H1 (cell line): ENCODE results near the gene NAV2. TPM values are rescaled to one million over a fixed set of nuclear protein-coding genes. Genes with fewer than 3 reads are reported as not detected.

Experiments used
- CTCF ChIA-PET: fragments of 300-600 bp; sonication (Branson Sonifier 250); formaldehyde crosslinking; loops from one replicate; lab custom pipeline; 2021; ENCODE audit not compliant: partially characterized antibody; lab: Charles Lee
- POLR2A ChIA-PET: fragments of 300-600 bp; sonication (Branson Sonifier 250); formaldehyde crosslinking; loops from one replicate; lab custom pipeline; 2021; ENCODE audit warnings: inconsistent platforms; ENCODE audit not compliant: partially characterized antibody; lab: Charles Lee
- DNase-seq, 2 experiments: peaks; one replicate each; pipeline versions ENCODE4 v3.0.0 to v3.0.0-alpha.2; 2010 to 2022; ENCODE audit warnings: low spot score in 2 of 2, low read depth in 1 of 2, mixed read lengths in 1 of 2
- FAIRE-seq: peaks from 2 replicates; lab custom pipeline; 2011; peaks lifted over from hg19 to GRCh38; lab: Jason Lieb, UNC
- H2AFZ ChIP-seq: 2 replicates; pipeline ENCODE4 v1.8.1; 2012; ENCODE audit warnings: low read length, inconsistent platforms
- H2AK5ac ChIP-seq: 2 replicates; pipeline ENCODE4 v1.6.1; 2013; ENCODE audit warnings: low read depth, low read length
- H2BK120ac ChIP-seq: replicated peaks from 2 replicates; pipeline ENCODE3; 2013; ENCODE audit warnings: low read depth, low read length, inconsistent platforms
- H2BK12ac ChIP-seq: 2 replicates; pipeline ENCODE4 v1.6.1; 2013; ENCODE audit warnings: low read depth, low read length
- H2BK15ac ChIP-seq: 2 replicates; pipeline ENCODE4 v1.6.1; 2013; ENCODE audit warnings: low read length
- H2BK20ac ChIP-seq: 2 replicates; pipeline ENCODE4 v1.6.1; 2013; ENCODE audit warnings: low read length
- H2BK5ac ChIP-seq: 2 replicates; pipeline ENCODE4 v1.6.1; 2013; ENCODE audit warnings: low read depth, low read length
- H3K14ac ChIP-seq: 2 replicates; pipeline ENCODE4 v1.6.1; 2013; ENCODE audit warnings: inconsistent platforms; ENCODE audit not compliant: insufficient read length
- H3K18ac ChIP-seq: 2 replicates; pipeline ENCODE4 v1.6.1; 2013; ENCODE audit warnings: low read length; ENCODE audit errors: extremely low read depth
- H3K23ac ChIP-seq: 2 replicates; pipeline ENCODE4 v1.6.1; 2013; ENCODE audit warnings: inconsistent platforms; ENCODE audit not compliant: insufficient read length
- H3K23me2 ChIP-seq: 2 replicates; pipeline ENCODE4 v1.6.1; 2013; ENCODE audit warnings: low read depth, low read length
- H3K27ac ChIP-seq: 2 replicates; pipeline ENCODE4 v1.6.1; 2011; ENCODE audit warnings: low read depth, low read length, inconsistent platforms
- H3K27me3 ChIP-seq, 4 experiments: replicated peaks in 1 of 4; 1 replicate in 1 of 4; 2 replicates in 3 of 4; pipeline versions ENCODE4 v1.6.1 to v1.8.1; 2011 to 2013; ENCODE audit warnings: low read length in 3 of 4, mild to moderate bottlenecking in 3 of 4, inconsistent platforms in 2 of 4, mixed read lengths in 2 of 4, moderate library complexity in 1 of 4; ENCODE audit not compliant: control insufficient read depth in 3 of 4, insufficient read depth in 3 of 4; ENCODE audit errors: extremely low read depth in 1 of 4
- H3K36me3 ChIP-seq, 4 experiments: 2 replicates each; pipeline versions ENCODE4 v1.6.1 to v1.8.1; 2011 to 2013; ENCODE audit warnings: mild to moderate bottlenecking in 4 of 4, low read length in 3 of 4, moderate library complexity in 2 of 4, control low read depth in 1 of 4, inconsistent platforms in 1 of 4; ENCODE audit not compliant: insufficient read depth in 4 of 4, control insufficient read depth in 2 of 4
- H3K4ac ChIP-seq: replicated peaks from 2 replicates; pipeline ENCODE3; 2013; ENCODE audit warnings: low read length, low read depth, mixed read lengths, inconsistent platforms; ENCODE audit not compliant: insufficient read length
- H3K4me1 ChIP-seq, 4 experiments: replicated peaks in 1 of 4; 1 replicate in 1 of 4; 2 replicates in 3 of 4; pipeline versions ENCODE4 v1.6.1 to v1.8.1; 2011 to 2013; ENCODE audit warnings: low read length in 3 of 4, inconsistent platforms in 2 of 4, mixed read lengths in 1 of 4; ENCODE audit not compliant: insufficient read depth in 4 of 4, control insufficient read depth in 3 of 4
- H3K4me2 ChIP-seq, 2 experiments: 2 replicates each; pipeline versions ENCODE4 v1.6.1 to v1.8.1; 2011 to 2013; ENCODE audit warnings: low read depth in 2 of 2, low read length in 2 of 2, control low read depth in 1 of 2, inconsistent platforms in 1 of 2, mild to moderate bottlenecking in 1 of 2; ENCODE audit not compliant: insufficient read depth in 1 of 2
- H3K4me3 ChIP-seq, 4 experiments: fragments of 200-600, 300-600 bp in 1 of 4; sonication (generic), shearing (Covaris generic), sonication (Bioruptor Twin) in 1 of 4; 2 replicates each; pipeline versions ENCODE4 v1.5.1 to v1.8.1; 2011 to 2016; ENCODE audit warnings: low read length in 4 of 4, low read depth in 3 of 4, control low read depth in 2 of 4, inconsistent platforms in 2 of 4, mild to moderate bottlenecking in 2 of 4, mixed read lengths in 1 of 4, moderate library complexity in 1 of 4; ENCODE audit not compliant: insufficient read depth in 2 of 4; ENCODE audit errors: extremely low read depth in 1 of 4
- H3K56ac ChIP-seq: replicated peaks from 2 replicates; pipeline ENCODE3; 2013; ENCODE audit warnings: low read depth, mild to moderate bottlenecking, mixed read lengths, low read length, inconsistent platforms; ENCODE audit not compliant: insufficient read length
- H3K79me1 ChIP-seq: 2 replicates; pipeline ENCODE4 v1.6.1; 2013; ENCODE audit warnings: low read depth, low read length, control low read depth
- H3K79me2 ChIP-seq, 2 experiments: 2 replicates each; pipeline versions ENCODE4 v1.6.1 to v1.8.1; 2012 to 2013; ENCODE audit warnings: low read length in 2 of 2, mild to moderate bottlenecking in 2 of 2, inconsistent platforms in 1 of 2; ENCODE audit not compliant: insufficient read depth in 2 of 2, control insufficient read depth in 1 of 2
- H3K9ac ChIP-seq, 4 experiments: replicated peaks in 1 of 4; 1 replicate in 1 of 4; 2 replicates in 3 of 4; pipeline versions ENCODE4 v1.6.1 to v1.8.1; 2011 to 2013; ENCODE audit warnings: low read depth in 3 of 4, low read length in 3 of 4, control low read depth in 2 of 4, mild to moderate bottlenecking in 2 of 4, moderate library complexity in 2 of 4, inconsistent platforms in 1 of 4; ENCODE audit errors: extremely low read depth in 1 of 4
- H3K9me3 ChIP-seq, 2 experiments: 2 replicates each; pipeline versions ENCODE4 v1.6.1 to v1.8.1; 2012 to 2013; ENCODE audit warnings: mild to moderate bottlenecking in 2 of 2, moderate library complexity in 2 of 2, control low read depth in 1 of 2, inconsistent platforms in 1 of 2, low read depth in 1 of 2, low read length in 1 of 2, mixed read lengths in 1 of 2; ENCODE audit not compliant: insufficient read depth in 2 of 2
- H4K20me1 ChIP-seq, 2 experiments: replicated peaks in 1 of 2; 2 replicates each; pipeline versions ENCODE3 to v1.8.1; 2011 to 2013; ENCODE audit warnings: inconsistent platforms in 2 of 2, low read length in 2 of 2, mild to moderate bottlenecking in 1 of 2; ENCODE audit not compliant: insufficient read depth in 2 of 2, control insufficient read depth in 1 of 2
- H4K5ac ChIP-seq: 2 replicates; pipeline ENCODE4 v1.6.1; 2013; ENCODE audit warnings: low read length, low read depth, mixed read lengths, inconsistent platforms; ENCODE audit not compliant: insufficient read length
- H4K8ac ChIP-seq: 2 replicates; pipeline ENCODE4 v1.8.0; 2013; ENCODE audit warnings: mild to moderate bottlenecking, moderate library complexity, low read length, inconsistent platforms; ENCODE audit not compliant: insufficient read depth; ENCODE audit errors: extremely low read depth
- H4K91ac ChIP-seq: replicated peaks from 2 replicates; pipeline ENCODE3; 2013; ENCODE audit warnings: low read length, mixed read lengths, inconsistent platforms; ENCODE audit not compliant: insufficient read length
- BRCA1 ChIP-seq: IDR thresholded peaks from 2 replicates; pipeline ENCODE4 v1.6.1; 2012; ENCODE audit warnings: low read depth, low read length, improper control_type of control experiment
- CHD1 ChIP-seq: IDR thresholded peaks from 2 replicates; pipeline ENCODE4 v1.6.1; 2012; ENCODE audit warnings: low read depth, low read length, improper control_type of control experiment
- KDM1A ChIP-seq: fragments of 200-600, 300-600 bp; sonication (generic); IDR thresholded peaks from 2 replicates; pipeline ENCODE4 v1.7.1; 2016; ENCODE audit warnings: mild to moderate bottlenecking, low read length, borderline replicate concordance
- KDM4A ChIP-seq: IDR thresholded peaks from one replicate; pipeline ENCODE4 v1.7.1; 2012; ENCODE audit warnings: low read depth, mild to moderate bottlenecking, moderate library complexity, low read length, inconsistent platforms; ENCODE audit not compliant: severe bottlenecking
- NRF1 ChIP-seq: IDR thresholded peaks from 2 replicates; pipeline ENCODE4 v1.6.1; 2011; ENCODE audit warnings: mild to moderate bottlenecking, low read depth, low read length, improper control_type of control experiment
- POU5F1 ChIP-seq: IDR thresholded peaks from 2 replicates; pipeline ENCODE4 v1.6.1; 2011; ENCODE audit warnings: low read depth, mild to moderate bottlenecking, low read length, moderate library complexity
- RAD21 ChIP-seq, 2 experiments: IDR thresholded peaks in 1 of 2; conservative IDR thresholded peaks in 1 of 2; 2 replicates each; pipeline ENCODE4 v1.6.1; 2011; ENCODE audit warnings: low read depth in 2 of 2, low read length in 2 of 2, improper control_type of control experiment in 1 of 2, inconsistent platforms in 1 of 2, mild to moderate bottlenecking in 1 of 2, moderate library complexity in 1 of 2
- RFX5 ChIP-seq: IDR thresholded peaks from 2 replicates; pipeline ENCODE4 v1.6.1; 2011; ENCODE audit warnings: low read depth, low read length, improper control_type of control experiment, borderline replicate concordance
- SAP30 ChIP-seq: fragments of 300-600 bp; sonication (generic); IDR thresholded peaks from 2 replicates; pipeline ENCODE4 v1.7.1; 2012; ENCODE audit warnings: low read length, moderate library complexity, mild to moderate bottlenecking, inconsistent platforms; ENCODE audit not compliant: insufficient read depth, insufficient replicate concordance
- SIX5 ChIP-seq: IDR thresholded peaks from 2 replicates; pipeline ENCODE4 v1.6.1; 2011; ENCODE audit warnings: mild to moderate bottlenecking, low read depth, low read length
- polyA plus RNA-seq, 7 experiments: library from polyadenylated mRNA; depleted of rRNA in 3 of 7; stranded (reverse) in 5 of 7; unstranded in 2 of 7; fragments of >200 nt in 5 of 7; fragments of 200-250 nt in 2 of 7; gene quantifications; 1 replicate in 5 of 7; 2 replicates in 1 of 7; 4 replicates in 1 of 7; pipeline versions ENCODE4 v1.2.1 to v1.2.3, GENCODE V29; 2011 to 2013; ENCODE audit warnings: missing spikeins in 2 of 7, mixed read lengths in 2 of 7
- total RNA-seq: library from RNA; stranded (reverse); fragmentation: NEBNext Ultra II Directional; extraction: Animal tissue kit (Norgen Biotek cat#: 25700); gene quantifications from 2 replicates; pipeline ENCODE4 v1.2.1, GENCODE V29; 2021
- TF ChIP-seq, protein P1 (sequence below): IDR thresholded peaks from 2 replicates; pipeline ENCODE4 v1.6.1; 2012; ENCODE audit warnings: low read length, inconsistent platforms
- TF ChIP-seq, protein P2 (sequence below): IDR thresholded peaks from 2 replicates; pipeline ENCODE4 v1.6.1; 2012; ENCODE audit warnings: inconsistent platforms

The NAV2 gene
- total and polyA plus RNA-seq, 2 of the 8 experiments (the other 6 are each of a cell fraction or from before 2014, with no cell fraction given): 35.6 to 73.6 TPM

DNA sequence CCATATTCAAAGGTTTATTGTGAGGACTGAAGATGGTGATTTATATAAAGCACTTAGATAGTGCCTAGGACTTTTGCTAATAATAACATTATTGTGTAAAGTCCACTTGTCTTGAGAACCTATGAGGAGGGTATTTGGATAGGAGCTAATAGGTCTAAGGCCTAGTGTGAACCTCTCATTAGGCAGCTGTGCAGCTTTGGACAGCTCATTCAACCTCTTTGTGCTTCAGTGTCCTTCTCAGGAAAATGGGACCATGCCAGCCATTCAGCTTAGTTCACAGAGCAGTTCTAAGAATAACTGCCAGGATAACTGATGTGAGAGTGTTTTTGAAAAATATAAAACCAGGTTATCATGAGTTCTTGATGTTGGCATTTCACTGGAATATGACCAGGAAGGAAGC, 56.2 kb downstream of the NAV2 start:
- peaks cover 12 to 29% (median 20%) of the 10 kb centered on the region in 4 experiments for H3K4me1 ChIP-seq
- no peak overlapping the region for H2BK120ac ChIP-seq
- H3K14ac ChIP-seq: no peak overlapping the region
- DNase-seq (no peak), FAIRE-seq (no peak)
- H3K27ac ChIP-seq: no peak overlapping the region
- H3K79me2 ChIP-seq: no peaks in the 10 kb centered on the region
- no peak overlapping the region for H2BK5ac ChIP-seq
- H2BK12ac ChIP-seq: no peak overlapping the region
- no peak overlapping the region for H2BK20ac ChIP-seq
- H4K20me1 ChIP-seq: no peaks in the 10 kb centered on the region
- ChIA-PET CTCF (interaction anchor here (0.7 to 1.7 kb wide), 7 partner anchors 11 to 215 kb away, joined by 3 to 5 read pairs (median 3); no protein-coding TSS in a partner anchor), POLR2A (interaction anchor here (0.9 to 1.2 kb wide), 3 partner anchors 8 to 14 kb away, joined by 3 read pairs; no protein-coding TSS in a partner anchor)
- no peak overlapping the region for H3K4ac ChIP-seq
- H4K5ac ChIP-seq: no peak overlapping the region
- no peak overlapping the region for H2AFZ ChIP-seq
- H3K23ac ChIP-seq: no peak overlapping the region
- no peak overlapping the region for H3K9ac ChIP-seq
- H3K79me1 ChIP-seq: no peaks in the 10 kb centered on the region
- H3K27me3 ChIP-seq: no peaks in the 10 kb centered on the region
- H4K8ac ChIP-seq: no peak overlapping the region
- no peak overlapping the region for H2BK15ac ChIP-seq
- H3K4me3 ChIP-seq: no peak overlapping the region
- no peak overlapping the region for H4K91ac ChIP-seq
- no peak overlapping the region for H3K56ac ChIP-seq
- no peaks in the 10 kb centered on the region for H3K36me3 ChIP-seq
- H3K9me3 ChIP-seq: no peaks in the 10 kb centered on the region
- H2AK5ac ChIP-seq: peak overlapping the region; percentile 30; the same call in 1 of the 2 replicates
- H3K18ac ChIP-seq: no peak overlapping the region
- no peak overlapping the region for H3K4me2 ChIP-seq
- H3K23me2 ChIP-seq: no peaks in the 10 kb centered on the region
- TF ChIP-seq BRCA1: no peak
- TF ChIP-seq, protein P1, sequence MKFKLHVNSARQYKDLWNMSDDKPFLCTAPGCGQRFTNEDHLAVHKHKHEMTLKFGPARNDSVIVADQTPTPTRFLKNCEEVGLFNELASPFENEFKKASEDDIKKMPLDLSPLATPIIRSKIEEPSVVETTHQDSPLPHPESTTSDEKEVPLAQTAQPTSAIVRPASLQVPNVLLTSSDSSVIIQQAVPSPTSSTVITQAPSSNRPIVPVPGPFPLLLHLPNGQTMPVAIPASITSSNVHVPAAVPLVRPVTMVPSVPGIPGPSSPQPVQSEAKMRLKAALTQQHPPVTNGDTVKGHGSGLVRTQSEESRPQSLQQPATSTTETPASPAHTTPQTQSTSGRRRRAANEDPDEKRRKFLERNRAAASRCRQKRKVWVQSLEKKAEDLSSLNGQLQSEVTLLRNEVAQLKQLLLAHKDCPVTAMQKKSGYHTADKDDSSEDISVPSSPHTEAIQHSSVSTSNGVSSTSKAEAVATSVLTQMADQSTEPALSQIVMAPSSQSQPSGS: no peak
- no peak for TF ChIP-seq NRF1
- TF ChIP-seq KDM4A: no peak
- TF ChIP-seq, protein P2, sequence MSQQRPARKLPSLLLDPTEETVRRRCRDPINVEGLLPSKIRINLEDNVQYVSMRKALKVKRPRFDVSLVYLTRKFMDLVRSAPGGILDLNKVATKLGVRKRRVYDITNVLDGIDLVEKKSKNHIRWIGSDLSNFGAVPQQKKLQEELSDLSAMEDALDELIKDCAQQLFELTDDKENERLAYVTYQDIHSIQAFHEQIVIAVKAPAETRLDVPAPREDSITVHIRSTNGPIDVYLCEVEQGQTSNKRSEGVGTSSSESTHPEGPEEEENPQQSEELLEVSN: no peak
- TF ChIP-seq POU5F1: no peak
- TF ChIP-seq KDM1A: no peak
- TF ChIP-seq SAP30: no peak
- no peak for TF ChIP-seq CHD1
- TF ChIP-seq RAD21 (IDR thresholded peaks at IDR 0.05 in 1 of 2, conservative IDR thresholded peaks at IDR 0.05 in 1 of 2; ENCODE audit: low read depth in 2 of 2, low read length in 2 of 2): no peak
- TF ChIP-seq SIX5: no peak
- TF ChIP-seq RFX5: no peak
